Keratinocyte (primary cell): ENCODE measurements around the gene UBL7.

ENCODE experiments used
- EZH2 ChIP-seq: IDR thresholded peaks from one replicate; pipeline ENCODE4 v1.6.1; 2012; ENCODE audit warnings: inconsistent platforms, mild to moderate bottlenecking, low read length, moderate library complexity
- TF ChIP-seq, protein P1 (sequence below), 3 experiments: IDR thresholded peaks in 1 of 3; conservative IDR thresholded peaks in 1 of 3; optimal IDR thresholded peaks in 1 of 3; 2 replicates in 2 of 3; 3 replicates in 1 of 3; pipeline versions ENCODE3 to v1.5.1; 2011; ENCODE audit warnings: low read length in 3 of 3, mild to moderate bottlenecking in 3 of 3, moderate library complexity in 2 of 3, control low read depth in 1 of 3, inconsistent platforms in 1 of 3; ENCODE audit not compliant: insufficient read depth in 2 of 3; ENCODE audit errors: extremely low read depth in 1 of 3

DNA sequence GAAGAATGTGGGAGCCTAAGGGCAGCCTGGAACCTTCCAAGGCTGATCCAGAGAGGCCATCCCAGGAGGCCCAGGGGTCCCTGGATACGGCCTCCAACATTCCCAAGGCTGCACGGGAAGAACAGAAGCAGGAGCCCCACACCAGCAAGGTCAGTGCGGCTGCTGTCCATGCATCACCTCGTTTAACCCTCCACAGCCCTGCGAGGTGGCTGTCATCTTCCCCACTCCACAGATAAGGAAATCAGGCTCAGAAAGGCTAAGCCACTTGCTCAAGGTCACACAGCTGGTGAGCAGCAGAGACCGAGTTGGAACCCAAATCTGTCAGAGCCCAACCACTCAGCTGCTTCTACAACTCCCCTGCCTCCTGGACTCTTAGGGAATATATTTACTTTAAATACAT, 48.8 kb downstream of the UBL7 start:
- TF ChIP-seq, protein P1, sequence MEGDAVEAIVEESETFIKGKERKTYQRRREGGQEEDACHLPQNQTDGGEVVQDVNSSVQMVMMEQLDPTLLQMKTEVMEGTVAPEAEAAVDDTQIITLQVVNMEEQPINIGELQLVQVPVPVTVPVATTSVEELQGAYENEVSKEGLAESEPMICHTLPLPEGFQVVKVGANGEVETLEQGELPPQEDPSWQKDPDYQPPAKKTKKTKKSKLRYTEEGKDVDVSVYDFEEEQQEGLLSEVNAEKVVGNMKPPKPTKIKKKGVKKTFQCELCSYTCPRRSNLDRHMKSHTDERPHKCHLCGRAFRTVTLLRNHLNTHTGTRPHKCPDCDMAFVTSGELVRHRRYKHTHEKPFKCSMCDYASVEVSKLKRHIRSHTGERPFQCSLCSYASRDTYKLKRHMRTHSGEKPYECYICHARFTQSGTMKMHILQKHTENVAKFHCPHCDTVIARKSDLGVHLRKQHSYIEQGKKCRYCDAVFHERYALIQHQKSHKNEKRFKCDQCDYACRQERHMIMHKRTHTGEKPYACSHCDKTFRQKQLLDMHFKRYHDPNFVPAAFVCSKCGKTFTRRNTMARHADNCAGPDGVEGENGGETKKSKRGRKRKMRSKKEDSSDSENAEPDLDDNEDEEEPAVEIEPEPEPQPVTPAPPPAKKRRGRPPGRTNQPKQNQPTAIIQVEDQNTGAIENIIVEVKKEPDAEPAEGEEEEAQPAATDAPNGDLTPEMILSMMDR (optimal IDR thresholded peaks at IDR 0.05 in 1 of 3, IDR thresholded peaks at IDR 0.05 in 1 of 3, conservative IDR thresholded peaks at IDR 0.05 in 1 of 3; ENCODE audit: extremely low read depth in 1 of 3, insufficient read depth in 2 of 3, low read length in 3 of 3), result no peak
- TF ChIP-seq EZH2, result no peak
